Activated CD4-positive, CD25-positive, alpha-beta regulatory T cell (primary cell): ENCODE results near the gene IRX5.

Experiments
- DNase-seq, 4 experiments: peaks; one replicate each; lab custom pipeline; 2025; lab: John Stamatoyannopoulos, UW

The IRX5 gene

GRCh38 chr16:54952195-54952594, 21.5 kb downstream of the IRX5 start:
- DNase-seq: no peak

GRCh38 chr16:54953461-54953860, 22.8 kb downstream of the IRX5 start:
- DNase-seq: no peak

DNA sequence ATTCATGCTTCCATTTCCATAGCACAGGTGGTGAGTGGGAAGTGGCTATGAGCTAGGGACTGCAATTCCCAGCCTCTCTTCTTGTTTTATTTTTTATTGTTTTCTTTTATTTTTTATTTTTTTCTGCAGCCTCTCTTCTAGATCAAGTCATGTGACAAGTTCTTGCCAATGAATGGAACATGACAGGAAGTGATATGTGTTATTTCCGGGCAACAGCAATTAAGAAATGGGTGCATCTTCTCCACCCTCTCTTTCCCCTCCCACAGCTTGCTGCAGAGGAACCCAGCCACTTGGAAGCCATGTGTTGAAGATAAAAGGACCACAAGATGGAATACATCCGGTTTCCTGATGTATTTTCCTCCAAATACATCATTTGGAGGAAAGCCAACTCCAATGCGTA, 23.6 kb downstream of the IRX5 start:
- DNase-seq: no peak

GRCh38 chr16:54955757-54956156, 25.1 kb downstream of the IRX5 start:
- DNase-seq: no peak

GRCh38 chr16:54957403-54958166, 26.9 kb downstream of the IRX5 start:
- no peak for DNase-seq

DNA sequence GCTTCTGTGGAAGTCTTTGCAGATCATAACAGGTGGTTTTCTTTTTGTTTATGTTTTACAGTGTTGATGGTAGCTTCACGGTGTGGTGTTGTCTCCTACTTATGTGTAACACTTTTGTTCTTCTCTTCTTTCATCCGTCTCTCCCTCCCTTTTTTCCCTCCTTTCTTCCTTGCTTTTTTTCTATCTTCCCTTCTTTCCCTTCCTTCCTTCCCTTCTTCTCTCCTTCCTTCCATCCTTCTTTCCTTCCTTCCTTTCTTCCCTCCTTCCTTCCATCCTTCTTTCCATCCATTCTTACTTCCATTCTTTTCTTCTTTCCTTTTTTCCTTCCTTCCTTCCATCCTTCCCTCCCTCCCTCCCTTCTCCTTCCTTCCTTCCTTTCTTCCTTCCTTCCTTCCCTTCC, 31.4 kb downstream of the IRX5 start:
- no peak for DNase-seq

- DNase-seq: no peak
These were observed 33.6 kb downstream of the IRX5 start for GRCh38 chr16:54964239-54964638.

DNA sequence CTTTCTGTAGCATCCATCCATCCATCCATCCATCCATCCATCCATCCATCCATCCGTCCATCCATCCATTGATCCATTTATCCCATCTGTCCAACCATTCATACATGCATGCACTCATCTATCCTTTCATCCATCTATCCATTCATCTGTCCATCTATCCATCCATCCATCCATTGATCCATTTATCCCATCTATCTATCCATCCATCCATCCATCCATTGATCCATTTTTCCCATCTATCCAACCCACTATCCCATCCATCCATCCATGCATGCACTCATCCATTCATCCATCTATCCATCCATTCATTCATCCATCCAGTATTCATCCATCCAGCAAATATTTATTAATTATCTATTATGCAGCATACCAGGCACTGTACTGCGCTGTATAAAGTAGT, 34.8 kb downstream of the IRX5 start:
- DNase-seq: no peak

- DNase-seq: no peak
These were observed 37.3 kb downstream of the IRX5 start for GRCh38 chr16:54968011-54968410.

DNA sequence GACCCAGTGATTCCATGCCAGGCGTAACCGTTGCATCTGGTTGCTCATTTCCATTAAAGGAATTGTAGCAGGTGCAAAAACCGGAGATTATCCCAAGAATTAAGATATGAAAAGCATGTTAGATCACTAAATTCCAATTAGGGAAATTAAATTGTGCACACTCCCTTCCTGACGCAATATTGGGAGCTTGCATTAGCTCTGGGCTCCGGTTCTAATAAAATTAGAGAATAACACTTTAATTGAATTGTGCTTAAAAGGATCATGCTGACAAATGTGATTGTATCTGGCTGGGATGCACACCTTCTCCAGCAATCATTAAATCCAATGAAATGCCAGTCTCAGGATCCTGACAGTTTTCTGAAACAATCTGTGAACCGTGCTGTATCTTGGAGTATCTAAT, 38.1 kb downstream of the IRX5 start:
- DNase-seq: no peak

- DNase-seq: no peak
These were observed 39.4 kb downstream of the IRX5 start for GRCh38 chr16:54970016-54970415.

DNA sequence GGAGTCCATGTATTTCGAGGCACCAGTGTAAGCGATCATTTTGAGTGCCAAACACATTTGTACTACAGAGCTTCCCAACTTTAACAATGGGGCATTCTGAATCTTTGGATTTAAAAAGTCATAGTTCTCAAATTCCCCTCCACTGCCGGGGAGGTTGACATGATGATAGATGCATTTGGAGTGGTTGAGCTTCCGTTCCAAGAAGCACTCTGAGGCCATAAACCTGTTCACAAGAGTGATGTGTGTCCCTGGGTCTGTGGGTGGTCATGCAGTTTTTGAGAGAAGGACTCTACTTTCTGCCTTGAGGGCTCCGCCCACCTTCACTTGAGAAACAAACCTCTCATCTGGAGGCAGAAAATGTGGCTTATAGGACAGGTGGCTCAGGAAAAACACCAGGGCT, 43.7 kb downstream of the IRX5 start:
- no peak for DNase-seq

DNA sequence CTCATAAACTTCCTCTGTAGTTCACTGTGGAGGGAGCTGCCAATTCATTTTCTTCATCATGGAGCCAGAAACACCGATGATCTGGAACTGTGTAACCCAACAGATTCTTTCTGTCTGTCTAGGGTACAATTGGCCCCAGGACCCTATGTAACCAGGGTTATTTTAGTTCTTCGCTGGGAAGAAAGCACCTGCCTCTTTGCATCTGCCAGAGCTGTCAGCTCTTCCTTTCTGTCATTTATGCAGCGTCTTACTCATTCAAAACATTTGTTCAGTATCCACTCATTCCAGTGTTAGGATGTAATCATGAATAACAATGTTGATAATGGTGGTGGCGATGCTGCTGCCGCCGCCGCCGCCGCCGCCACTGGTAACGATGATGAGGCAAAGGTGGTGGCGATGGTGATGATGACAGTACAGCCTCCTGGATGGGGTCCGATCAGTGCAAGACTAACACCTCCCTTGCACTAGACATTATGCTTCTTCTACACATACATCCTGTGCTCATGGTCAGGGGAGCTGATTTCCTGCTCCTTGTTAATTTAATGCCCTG, 46.1 kb downstream of the IRX5 start:
- no peak for DNase-seq

DNA sequence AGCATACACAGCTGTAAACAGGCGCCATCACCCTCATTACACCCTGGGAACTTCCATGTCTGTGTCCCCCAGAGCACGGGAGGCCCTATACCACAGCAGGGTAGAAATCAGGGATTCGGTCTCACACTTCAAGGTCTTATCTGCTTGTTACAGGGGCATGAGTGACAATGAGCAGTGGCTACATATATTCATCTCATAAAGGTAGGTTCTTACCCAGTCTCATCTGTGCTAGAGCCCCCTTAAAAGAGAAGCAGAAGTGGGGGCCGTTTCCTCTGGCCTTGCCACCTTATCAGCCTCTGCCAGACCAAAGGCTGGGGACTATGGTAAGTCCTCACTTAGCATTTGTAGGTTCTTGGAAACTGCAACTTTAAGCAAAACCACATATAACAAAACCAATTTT, 46.5 kb downstream of the IRX5 start:
- no peak for DNase-seq

- DNase-seq: no peak
These were observed 50.2 kb downstream of the IRX5 start for GRCh38 chr16:54980821-54981220.
